PC-3 (cell line): ENCODE results near the gene NOX3.

Experiments
- EZH2 ChIP-seq: fragments of 300-600 bp; sonication (generic); IDR thresholded peaks from one replicate; pipeline ENCODE4 v1.6.1; 2017; ENCODE audit warnings: antibody characterized with exemption, mild to moderate bottlenecking, low read length; ENCODE audit not compliant: unreplicated experiment
- EZH2phosphoT487 ChIP-seq: fragments of 300-600 bp; sonication (generic); IDR thresholded peaks from 2 replicates; pipeline ENCODE4 v1.6.1; 2018; ENCODE audit warnings: mild to moderate bottlenecking, antibody characterized with exemption, low read length, borderline replicate concordance
- TF ChIP-seq, protein P1 (sequence below): fragments of 300-600 bp; sonication (generic); conservative IDR thresholded peaks from 2 replicates; pipeline ENCODE4 v1.5.1; 2017; ENCODE audit warnings: antibody characterized with exemption, low read depth, mild to moderate bottlenecking, low read length

DNA sequence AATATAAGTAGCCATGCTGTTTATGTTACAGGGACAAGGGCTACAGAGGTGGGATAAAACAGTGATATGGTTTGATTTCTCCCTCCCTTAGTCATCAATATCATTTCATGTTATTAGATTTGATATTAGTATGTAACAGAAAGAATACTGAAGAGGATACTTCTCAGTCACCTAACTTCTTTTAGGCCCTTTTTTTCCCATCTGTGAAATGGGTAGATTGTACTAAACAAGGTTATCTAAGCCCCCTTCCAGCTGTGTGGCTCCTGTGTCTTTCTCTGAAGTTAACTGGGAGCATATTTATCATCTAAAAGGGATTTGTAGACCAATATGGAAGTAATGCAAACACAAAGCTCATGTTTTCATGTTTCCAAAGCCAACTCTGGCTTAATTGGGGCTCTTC lies 7.7 kb downstream of the NOX3 start:
- TF ChIP-seq, protein P1, sequence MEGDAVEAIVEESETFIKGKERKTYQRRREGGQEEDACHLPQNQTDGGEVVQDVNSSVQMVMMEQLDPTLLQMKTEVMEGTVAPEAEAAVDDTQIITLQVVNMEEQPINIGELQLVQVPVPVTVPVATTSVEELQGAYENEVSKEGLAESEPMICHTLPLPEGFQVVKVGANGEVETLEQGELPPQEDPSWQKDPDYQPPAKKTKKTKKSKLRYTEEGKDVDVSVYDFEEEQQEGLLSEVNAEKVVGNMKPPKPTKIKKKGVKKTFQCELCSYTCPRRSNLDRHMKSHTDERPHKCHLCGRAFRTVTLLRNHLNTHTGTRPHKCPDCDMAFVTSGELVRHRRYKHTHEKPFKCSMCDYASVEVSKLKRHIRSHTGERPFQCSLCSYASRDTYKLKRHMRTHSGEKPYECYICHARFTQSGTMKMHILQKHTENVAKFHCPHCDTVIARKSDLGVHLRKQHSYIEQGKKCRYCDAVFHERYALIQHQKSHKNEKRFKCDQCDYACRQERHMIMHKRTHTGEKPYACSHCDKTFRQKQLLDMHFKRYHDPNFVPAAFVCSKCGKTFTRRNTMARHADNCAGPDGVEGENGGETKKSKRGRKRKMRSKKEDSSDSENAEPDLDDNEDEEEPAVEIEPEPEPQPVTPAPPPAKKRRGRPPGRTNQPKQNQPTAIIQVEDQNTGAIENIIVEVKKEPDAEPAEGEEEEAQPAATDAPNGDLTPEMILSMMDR, result no peak
- TF ChIP-seq EZH2 (no peak), EZH2phosphoT487 (no peak)
